GM19193 (cell line): ENCODE results near the gene ABAT.

Source experiments
- POLR2A ChIP-seq: IDR thresholded peaks from 4 replicates; pipeline ENCODE4 v1.6.1; 2011; ENCODE audit not compliant: insufficient read depth, insufficient read length; ENCODE audit errors: extremely low read depth

ABAT gene

DNA sequence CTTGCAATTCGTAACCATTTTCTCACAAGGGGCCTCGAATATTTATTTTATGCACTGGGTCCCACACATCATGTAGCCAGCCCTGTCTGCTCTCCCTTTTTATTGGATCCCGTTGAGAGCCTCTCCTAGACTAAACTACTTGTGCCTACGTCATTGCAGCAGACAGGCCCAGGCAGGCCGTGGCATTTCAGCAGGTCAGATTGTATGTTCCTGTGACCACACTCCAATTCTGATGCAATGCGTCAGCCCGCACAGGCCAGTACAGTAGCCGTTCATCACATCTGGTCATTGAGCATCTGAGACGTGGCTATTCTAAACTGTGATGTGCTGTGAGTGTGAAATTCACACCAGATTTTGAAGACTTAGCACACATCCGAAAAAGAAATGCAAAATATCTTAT is 42.2 kb downstream of the ABAT start:
- no peak for TF ChIP-seq POLR2A

GRCh38 chr16:8717469-8717868 is 43.1 kb downstream of the ABAT start:
- no peak for TF ChIP-seq POLR2A

GRCh38 chr16:8717892-8718415 is 43.5 kb downstream of the ABAT start:
- no peak for TF ChIP-seq POLR2A

GRCh38 chr16:8718851-8719680 is 44.6 kb downstream of the ABAT start:
- TF ChIP-seq POLR2A = no peak

- TF ChIP-seq POLR2A = no peak
These were observed 45.9 kb downstream of the ABAT start for GRCh38 chr16:8720080-8720966.

DNA sequence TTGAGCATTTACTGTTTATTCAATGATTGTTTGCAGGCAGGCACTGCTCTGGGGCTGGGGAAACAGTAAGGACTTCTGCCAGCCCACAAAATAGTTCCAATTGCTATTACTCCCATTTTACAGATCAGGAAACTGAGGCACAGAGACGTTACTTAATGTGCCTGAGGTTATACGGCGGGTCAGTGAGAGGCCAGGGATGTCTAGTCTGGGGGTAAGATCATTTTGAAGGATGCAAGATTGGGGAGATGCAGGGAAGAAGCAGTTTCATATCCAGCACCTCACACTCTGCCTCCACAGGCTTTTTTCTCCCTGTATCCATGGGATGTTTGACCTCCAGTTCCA is 46.5 kb downstream of the ABAT start:
- no peak for TF ChIP-seq POLR2A

- no peak for TF ChIP-seq POLR2A
These were observed 47.1 kb downstream of the ABAT start for GRCh38 chr16:8721336-8722024.

DNA sequence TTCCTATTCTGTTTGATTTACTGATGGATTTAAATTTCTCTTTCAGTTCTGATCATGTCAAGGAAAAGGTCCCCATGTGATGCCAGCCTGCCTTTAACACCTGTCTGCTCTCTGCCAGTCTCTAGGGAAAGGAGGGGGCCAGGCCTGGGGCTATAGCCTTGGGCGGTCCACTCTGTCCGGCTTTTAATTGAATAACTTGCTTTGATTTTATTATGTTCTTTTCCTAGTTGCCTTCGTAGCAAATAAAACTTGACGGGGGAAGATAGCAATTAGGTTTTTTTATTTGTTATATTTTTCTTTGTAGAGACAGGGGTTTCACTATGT is 47.6 kb downstream of the ABAT start:
- no peak for TF ChIP-seq POLR2A

DNA sequence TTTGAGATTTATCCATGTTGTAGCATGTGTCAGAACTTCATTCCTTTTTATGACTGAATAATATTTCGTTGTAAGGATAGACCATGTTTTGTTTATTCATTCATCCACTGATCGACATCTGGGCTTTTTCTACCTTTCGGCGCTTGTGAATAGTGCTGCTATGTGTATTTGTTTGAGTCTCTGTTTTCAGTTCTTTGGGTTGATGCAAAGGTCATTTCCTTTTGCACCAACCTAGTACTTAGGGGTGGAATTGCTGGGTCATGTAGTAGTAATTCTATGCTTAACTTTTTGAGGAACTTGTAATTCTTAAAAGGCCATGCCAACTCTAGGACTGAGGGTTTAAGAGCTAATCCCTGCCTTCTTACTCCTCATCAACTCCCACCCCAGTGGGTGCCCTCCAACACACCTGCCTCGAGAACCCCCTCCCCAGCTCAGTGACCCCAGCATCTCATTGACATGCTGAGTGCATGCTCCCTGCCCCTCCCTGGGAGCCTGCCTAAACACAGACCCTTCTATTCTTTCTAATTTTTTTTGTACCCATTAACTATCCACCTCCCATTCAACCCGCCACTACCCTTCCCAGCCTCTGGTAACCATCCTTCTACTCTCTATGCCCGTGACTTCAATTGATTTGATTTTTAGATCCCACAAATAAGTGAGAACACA is 51.2 kb downstream of the ABAT start:
- no peak for TF ChIP-seq POLR2A

- TF ChIP-seq POLR2A = no peak
These were observed 52.9 kb downstream of the ABAT start for GRCh38 chr16:8727131-8727806.

GRCh38 chr16:8727857-8728618 is 53.6 kb downstream of the ABAT start:
- no peak for TF ChIP-seq POLR2A

GRCh38 chr16:8729779-8730334 is 55.4 kb downstream of the ABAT start:
- no peak for TF ChIP-seq POLR2A

- no peak for TF ChIP-seq POLR2A
These were observed 56.0 kb downstream of the ABAT start for GRCh38 chr16:8730335-8730915.
